ENCODE measurements around the gene TBL1XR1.
A peak's percentile ranks its signal among the peaks of the same experiment; 100 is the strongest.

The TBL1XR1 gene

DNA sequence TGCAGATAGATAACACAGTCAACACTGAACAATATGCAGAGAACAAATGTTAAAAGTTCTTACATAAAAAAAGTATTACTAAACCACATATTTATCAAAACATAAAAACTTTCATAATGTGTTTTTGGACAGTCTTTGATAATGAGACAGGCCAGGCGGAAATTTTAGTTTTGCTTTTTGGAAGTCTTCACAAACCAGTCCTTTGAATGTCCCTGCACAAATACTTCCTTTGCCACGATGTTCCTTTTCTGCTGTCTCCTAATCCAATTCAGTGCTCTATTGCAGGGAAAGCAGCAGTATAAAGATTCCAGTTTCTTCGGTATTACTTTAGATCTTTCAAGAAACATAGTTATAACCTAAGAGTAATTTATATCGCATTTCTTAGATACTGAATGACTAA, 135.9 kb downstream of the TBL1XR1 start:
- no peak for DNase-seq (ENCODE audit: low read depth)

- DNase-seq (ENCODE audit: low read depth) = no peak
These were observed 136.8 kb downstream of the TBL1XR1 start for GRCh38 chr3:177060492-177060891.

GRCh38 chr3:177058648-177059047, 138.6 kb downstream of the TBL1XR1 start:
- DNase-seq (ENCODE audit: low read depth) = no peak

- DNase-seq (ENCODE audit: low read depth) = no peak
These were observed 139.5 kb downstream of the TBL1XR1 start for GRCh38 chr3:177057768-177058167.

- no peak for DNase-seq (ENCODE audit: low read depth)
These were observed 140.4 kb downstream of the TBL1XR1 start for GRCh38 chr3:177056927-177057326.

- no peak for DNase-seq (ENCODE audit: low read depth)
These were observed 141.4 kb downstream of the TBL1XR1 start for GRCh38 chr3:177055605-177056571.

- DNase-seq (ENCODE audit: low read depth) = no peak
These were observed 144.2 kb downstream of the TBL1XR1 start for GRCh38 chr3:177053107-177053506.

DNA sequence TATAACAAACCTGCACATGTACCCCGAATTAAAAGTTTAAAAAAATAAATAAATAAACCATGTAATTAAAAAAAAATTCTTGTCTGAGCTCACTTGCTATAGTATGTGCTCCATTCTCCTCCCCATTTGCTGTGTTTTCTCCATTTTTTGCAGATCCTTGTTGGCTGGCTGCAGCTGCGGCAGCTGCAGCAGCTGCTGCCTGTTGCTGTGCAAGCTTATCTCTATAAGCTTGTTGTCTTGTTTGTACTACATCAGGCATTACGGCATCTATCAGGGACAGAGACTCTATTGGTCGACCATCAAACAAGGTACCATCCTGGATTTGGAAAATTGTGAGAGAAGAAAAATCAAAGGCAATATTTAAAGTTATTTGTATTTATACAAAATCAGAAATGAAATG, 145.9 kb downstream of the TBL1XR1 start:
- DNase-seq (ENCODE audit: low read depth) = no peak

- no peak for DNase-seq (ENCODE audit: low read depth)
These were observed 146.6 kb downstream of the TBL1XR1 start for GRCh38 chr3:177050501-177051237.

GRCh38 chr3:177045767-177046166, 151.5 kb downstream of the TBL1XR1 start:
- DNase-seq (ENCODE audit: low read depth) = no peak

DNA sequence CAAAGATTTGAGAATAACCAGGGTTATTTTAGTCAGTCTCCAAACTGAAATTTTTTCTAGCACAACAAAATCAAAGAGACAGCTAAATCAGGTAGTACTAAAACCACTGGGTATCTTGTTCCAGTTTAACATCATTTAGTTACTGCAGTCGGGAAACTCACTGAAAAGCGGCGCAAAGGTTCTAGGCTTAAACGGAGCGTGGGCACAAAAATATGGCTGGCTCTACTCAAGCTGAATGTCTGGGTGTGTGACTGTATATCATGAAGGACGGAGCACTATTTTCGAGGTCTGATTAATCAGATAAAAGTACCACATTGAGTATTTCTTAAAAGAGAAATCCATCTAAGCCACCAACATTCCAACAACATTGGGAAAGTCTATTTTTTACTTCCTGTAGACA, 152.1 kb downstream of the TBL1XR1 start:
- DNase-seq (ENCODE audit: low read depth) = no peak

DNA sequence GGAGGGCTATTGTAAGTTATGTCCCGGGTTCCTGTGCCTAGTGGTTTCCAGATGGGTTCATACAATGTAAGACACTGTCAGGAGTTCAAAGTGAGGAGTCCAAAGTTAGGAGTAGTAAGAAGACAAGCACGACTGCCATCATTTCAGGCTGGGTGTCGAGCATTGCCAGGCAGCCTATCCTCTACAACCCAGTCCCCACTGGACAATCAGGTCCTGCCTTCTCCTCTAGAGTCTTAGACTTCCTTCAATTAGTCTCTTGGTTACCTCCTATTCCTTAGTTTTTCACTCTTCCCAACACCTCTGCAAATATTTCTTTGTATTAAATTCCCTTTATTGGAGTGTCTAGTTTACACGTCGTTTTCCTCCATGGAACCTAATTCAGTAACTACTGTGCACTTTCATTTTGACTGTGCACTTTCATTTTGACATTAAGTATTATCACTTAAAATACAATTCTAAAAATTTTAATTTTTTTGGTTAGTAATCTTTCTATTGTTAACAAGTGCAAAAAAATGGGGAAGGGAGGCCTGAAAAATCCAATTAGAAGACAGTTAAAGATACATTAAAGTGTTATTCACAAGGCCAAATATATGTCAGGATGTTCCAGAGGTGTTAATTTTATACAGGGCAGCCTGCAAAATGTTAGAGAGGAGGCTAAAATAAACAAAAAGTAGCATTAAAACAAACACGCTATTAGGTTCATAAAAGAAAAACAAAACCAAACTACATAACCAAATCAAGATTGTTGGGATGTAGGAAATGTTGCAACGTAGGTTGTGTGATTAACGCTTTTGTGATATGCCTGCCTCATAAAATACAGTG, 155.3 kb downstream of the TBL1XR1 start:
- no peak for DNase-seq (ENCODE audit: low read depth)

DNA sequence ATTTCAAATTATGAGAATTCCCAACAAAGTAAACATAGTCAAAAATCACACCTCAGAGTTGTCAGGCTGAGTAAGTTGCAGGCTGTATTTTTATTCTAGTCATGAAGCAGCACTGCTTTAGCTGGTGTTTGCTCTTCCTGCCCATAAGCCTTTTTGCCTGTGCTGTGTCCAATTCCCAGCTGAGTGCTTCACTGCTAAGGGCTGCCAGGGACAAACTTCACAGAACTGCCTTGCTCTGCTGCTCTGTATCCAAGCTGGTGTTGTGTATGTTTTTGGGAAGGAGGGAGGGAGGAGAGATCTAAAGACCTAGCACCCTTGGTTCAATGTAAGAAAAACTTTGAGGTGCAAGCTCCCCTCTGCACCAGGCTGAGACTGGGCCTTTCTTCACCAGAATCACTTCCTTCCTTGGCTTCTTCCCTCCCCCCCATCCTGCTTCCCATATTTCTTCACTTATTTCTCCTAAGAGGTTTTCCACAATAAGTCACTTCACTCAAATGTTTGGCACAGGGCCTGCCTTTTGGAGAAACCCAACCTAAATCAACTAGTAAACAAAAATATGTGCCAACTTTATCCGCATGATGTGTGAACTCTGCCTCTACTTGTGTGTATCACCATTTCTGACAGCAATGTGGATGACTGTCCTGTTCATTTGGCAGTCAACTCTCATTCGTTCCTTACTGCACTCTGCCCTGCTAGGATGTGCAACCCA, 156.1 kb downstream of the TBL1XR1 start:
- DNase-seq (ENCODE audit: low read depth) = no peak

GRCh38 chr3:177039490-177040274, 157.6 kb downstream of the TBL1XR1 start:
- DNase-seq (ENCODE audit: low read depth) = no peak

DNA sequence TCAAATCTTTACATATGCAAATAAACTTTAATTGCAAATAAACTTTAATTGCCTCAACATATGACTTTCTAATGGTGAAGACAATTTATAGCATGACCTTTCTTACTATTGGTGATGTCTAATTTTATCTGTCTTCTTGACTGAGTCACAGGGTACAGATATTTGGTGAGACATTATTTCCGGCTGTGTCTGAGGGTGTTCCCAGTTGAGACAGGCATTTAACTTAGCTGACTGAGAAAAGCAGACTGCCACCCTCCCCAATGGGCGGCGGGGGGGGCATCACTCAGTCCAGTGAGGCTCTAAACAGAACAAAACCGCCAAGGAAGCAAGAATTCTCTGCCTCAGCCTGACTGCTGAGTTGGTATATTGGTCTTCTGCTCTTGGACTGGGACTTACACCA, 160.0 kb downstream of the TBL1XR1 start:
- no peak for DNase-seq (ENCODE audit: low read depth)

- DNase-seq (ENCODE audit: low read depth) = no peak
These were observed 161.6 kb downstream of the TBL1XR1 start for GRCh38 chr3:177035676-177036075.

- no peak for DNase-seq (ENCODE audit: low read depth)
These were observed 162.3 kb downstream of the TBL1XR1 start for GRCh38 chr3:177034832-177035475.

DNA sequence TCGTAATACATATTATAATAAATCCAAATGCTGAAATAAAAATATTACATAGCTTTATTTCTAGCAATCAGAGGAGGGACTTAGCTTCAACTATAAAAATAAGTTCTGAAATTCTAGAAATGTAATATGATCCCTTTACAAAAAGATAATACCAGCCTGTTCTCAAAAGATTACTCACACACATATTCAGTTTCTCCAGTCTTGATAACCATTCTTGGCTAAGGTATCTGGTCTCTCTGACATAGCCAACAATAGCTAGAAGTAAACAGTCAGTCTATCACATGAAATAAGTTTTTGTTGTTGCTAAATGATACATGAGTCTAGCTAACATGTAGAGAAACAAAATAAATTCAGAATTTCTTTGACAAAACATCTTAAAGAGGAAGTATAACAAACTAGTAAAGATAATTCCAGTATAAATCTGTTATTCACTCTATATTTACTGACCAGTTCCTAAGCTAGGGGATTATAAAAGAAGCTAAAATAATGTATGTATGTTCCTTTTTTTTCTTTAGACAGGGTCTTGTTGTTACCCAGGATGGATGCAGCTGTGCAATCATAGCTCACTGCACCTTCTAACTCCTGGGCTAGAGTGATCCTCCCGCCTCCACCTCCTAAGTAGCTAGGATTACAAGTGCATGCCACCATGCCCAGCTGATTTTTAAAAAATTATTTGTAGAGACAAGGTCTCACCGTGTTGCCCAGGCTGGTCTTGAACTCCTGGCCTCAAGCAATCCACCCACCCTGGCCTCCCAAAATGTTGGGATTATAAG, 170.6 kb downstream of the TBL1XR1 start:
- DNase-seq (ENCODE audit: low read depth) = peak; percentile 38

- DNase-seq (ENCODE audit: low read depth) = no peak
These were observed 181.4 kb downstream of the TBL1XR1 start for GRCh38 chr3:177015881-177016280.

All from non-pigmented ciliary epithelial cell (primary cell).